GM19025 (cell line): ENCODE data around the gene PLXNA4.

Source experiments
- ATAC-seq: cut with Tn5 transposase; IDR thresholded peaks from one replicate; pipeline ENCODE4 v1.9.1; 2021; ENCODE audit warnings: mild to moderate bottlenecking, low read depth, moderate library complexity; ENCODE audit not compliant: unreplicated experiment

The PLXNA4 gene

DNA sequence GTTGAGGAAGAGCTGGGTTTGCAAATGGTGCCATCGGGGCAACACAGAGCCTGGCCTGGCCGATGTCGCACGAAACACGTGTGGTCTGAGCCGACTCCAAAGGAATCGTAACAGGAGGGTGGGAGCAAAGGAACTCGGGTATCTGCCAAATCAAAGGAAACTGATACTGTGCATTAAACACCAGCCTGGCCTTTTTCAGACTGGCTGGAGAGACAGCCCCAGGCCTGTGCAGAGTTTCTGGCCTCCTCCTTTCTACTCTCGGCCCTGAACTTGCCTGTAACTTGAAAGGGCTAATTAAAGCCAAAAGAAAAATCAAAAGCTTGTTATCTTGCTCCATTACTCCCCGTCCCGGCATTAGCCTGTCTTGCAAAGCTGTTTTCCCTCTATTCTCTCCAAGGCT lies 71.4 kb downstream of the PLXNA4 start:
- no peak for ATAC-seq

DNA sequence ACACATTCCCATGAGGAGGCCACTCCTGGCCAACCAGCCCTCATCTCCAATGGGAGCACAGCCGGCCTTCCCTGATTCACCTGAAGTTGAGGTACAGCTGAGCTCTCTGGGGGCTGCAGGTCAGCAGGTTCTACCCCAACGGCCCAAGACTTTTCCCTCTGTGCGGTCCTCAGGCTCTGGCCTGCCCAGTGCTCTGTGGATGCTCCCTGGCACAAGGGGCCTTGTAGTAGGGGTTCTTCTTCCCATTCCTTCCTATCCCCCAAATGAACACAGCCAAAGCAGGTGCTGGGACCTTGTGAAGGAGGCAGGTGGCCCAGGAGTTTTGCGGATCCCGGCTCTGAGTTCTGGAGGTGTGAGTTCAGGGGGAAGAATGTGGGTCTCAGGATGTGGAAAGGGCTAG lies 72.2 kb downstream of the PLXNA4 start:
- no peak for ATAC-seq

DNA sequence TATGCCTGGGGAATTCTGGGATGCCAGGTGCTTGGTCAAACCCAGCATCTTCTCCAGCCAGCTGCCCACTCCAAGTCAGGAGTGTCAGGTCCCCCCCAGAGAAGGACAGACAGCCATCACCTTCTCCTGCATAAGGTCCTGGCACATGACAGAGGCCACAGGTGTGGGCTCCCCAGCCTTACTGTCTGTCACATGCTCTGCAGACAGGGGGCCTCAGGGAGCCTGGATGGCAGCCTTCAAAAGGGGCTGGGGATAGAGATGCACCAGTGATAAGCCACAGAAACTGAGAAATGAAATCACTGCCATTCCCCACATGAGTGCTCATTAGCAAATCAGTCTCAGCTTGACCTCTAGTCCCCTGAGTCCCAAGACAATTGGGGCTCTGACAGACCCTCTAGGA lies 72.9 kb downstream of the PLXNA4 start:
- no peak for ATAC-seq

DNA sequence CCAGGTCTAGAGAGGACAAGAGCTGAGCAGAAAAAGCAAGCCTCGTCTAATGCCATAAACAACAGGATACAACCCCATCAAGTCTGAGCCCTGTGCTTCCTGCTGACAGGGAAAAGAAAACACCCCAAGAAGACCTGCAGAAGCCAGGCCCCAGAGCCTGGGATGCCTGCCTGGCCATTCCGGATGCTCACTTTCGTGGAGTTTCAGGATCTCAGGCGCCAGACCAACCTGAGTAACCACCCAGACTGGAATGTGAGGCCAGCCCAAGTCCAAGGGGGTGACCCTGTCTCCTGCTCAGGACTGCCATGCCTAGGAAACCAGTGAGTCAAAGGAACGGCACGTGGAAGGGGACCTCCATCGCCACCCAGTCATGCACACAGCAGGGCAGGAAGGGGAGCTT lies 74.3 kb downstream of the PLXNA4 start:
- ATAC-seq: no peak

DNA sequence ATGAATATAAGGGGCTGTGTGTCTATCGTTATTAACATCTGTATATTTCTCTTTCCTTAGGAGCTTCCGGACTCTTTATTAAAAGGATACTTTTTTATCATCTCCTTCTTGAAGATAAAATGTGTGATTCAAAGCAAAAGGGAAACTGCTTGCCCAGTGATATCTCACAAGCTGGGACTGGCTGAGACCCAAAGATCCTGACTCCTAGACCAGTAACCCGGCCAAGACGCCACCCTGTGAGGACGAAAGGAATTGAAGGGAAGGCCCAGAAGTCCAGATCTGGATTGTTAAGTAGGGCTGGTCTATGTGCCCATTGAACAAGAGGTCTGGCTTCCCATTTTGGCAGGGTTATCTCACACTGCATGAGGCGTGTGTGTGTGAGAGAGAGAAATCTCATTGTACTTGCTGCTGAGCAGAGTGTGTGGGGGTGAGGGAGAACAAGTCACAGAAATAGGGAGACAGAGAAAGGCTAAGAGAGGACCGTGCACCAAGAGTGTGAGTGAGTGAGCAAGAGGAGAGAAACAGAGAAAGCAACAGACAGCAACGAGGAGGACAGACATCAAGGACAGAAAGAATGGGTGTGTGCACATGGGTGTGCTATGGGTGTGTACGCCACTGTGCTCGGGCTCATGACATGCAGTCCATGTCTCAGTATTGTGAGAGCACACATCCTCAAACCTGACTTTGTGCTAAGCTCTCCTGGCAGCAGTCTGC lies 75.4 kb downstream of the PLXNA4 start:
- ATAC-seq: no peak

DNA sequence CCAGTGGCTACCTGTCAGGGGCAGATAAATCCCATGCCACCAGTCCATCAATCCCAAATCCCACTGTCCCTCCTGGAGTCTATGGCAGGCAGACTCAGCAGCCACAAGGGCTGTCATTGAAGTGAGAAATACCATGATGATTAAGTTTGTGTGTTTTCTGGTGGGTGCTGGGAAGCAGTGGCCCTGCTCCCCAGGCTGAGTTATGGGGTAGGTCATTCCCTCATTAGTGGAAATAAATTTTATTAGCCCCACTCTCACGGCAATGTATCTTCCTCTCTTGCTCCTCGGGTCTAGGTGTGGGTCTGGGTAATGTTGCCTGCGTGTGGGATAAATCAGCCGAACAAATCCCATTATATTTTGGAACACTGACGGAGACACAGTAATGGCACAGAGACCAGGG lies 76.8 kb downstream of the PLXNA4 start:
- ATAC-seq: no peak

DNA sequence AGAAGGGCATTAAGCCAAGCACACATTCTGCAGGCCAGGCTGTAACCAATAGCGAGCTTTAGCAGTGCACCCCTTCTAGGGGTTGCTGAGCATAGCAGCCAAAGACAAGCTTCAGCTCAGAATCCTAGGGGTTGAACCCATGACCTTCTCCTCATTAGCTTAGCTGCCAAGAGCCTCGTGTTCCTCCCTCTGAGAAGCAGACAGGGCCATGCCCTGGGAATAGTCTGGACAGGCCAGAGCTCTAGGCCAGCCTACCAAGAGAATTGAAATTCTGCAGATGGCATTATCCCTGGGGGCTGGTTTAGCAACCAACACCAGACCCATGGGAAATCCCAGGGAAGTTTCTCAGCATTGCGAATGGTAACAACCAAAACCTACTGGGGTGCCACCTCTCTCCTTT lies 77.2 kb downstream of the PLXNA4 start:
- ATAC-seq: no peak

DNA sequence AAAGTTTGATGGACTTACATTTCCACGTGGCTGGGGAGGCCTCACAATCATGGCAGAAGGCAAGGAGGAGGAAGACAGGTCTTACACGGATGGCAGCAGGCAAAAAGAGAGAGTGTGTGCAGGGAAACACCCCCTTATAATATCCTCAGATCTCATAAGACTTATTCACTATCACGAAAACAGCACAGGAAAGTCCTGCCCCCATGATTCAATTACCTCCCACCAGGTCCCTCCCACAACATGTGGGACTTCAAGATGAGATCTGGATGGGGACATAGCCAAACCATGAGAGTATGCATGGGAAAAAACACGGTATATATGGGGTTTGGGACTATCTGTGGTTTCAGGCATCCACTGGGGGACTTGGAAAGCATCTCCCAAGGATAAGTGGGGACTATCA lies 78.0 kb downstream of the PLXNA4 start:
- no peak for ATAC-seq

DNA sequence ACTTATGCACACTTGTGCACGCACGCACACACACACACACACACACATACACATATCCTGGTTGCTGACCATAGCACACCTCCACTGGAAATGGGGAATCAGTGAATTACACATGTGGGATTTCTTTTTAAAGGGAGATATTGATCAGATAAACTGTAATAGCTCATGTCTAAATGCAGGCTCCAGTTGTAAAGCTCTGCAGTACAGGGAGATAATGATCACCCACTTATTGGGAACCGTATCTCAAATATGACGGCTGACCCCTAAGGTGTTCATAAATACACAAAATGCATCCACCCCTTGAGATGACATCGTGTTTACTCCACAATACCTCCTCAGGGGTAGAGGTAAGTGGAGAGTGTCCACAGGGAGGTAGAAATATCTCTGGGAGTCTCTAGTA lies 79.2 kb downstream of the PLXNA4 start:
- ATAC-seq: no peak

DNA sequence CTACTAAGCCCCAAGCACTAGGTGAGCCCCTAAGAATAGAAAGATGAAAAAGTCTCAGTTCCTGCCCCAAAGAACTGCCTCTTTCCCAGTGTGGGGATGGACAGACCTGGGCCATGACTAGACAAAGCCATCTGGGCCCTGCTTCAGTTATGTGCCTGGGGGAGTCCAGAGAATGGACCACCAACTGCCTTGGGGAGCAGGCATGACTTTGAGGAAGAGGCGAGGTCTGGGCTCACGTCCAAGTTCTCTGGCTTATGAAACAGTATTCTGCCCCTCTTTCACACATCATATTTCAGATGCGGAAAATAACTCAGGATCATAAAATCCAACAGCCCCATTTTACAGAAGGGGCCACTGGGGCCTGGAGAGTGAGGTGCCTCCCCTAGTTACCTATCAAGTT lies 80.3 kb downstream of the PLXNA4 start:
- no peak for ATAC-seq

DNA sequence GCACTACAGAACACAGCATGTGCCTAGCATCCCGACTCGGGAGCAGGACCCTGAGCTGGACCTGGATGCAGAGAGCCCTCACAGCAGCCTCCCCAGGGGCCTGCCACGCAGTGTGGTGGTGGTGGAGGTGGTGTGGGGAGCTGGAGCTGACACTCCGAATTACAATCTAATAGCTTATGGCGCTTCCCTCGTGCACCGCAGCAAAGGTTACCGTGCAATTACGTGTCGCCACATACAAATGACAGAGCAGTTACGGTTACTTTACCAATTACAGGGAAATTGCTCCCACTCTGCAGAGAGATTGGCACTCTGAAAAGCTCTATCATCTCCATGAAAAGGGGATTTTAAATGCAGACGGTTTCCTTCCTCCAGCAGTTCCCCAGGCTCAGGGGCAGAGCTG lies 81.8 kb downstream of the PLXNA4 start:
- no peak for ATAC-seq

DNA sequence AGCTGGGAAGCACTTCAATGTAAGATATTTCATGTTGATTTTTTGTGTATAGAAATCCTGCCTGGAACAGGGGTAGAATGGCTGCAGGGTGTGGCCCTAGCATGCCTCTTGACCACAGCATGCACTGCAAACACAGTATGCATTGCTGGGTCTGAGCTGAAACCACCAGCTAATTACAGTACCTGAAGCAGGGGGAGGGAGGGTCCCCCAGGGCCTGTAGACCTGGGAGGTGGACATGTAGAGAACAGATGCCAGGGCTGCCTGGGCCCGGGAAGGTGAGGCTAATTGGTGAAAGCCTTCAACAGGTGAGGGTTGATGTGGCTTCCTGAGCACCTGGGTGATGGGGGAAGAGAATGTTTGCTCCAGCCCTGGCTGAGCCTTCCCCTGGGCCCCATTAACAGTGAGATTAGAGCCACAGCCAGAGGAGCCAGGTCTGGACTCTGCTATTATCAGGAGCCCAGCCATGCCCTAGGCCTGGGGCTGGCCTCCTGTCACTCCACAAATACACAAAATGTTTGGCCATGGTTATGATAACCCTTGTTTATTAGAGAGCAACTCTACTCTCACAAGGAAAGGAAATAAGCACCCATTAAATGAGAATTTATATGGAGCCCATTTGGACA lies 83.3 kb downstream of the PLXNA4 start:
- no peak for ATAC-seq

DNA sequence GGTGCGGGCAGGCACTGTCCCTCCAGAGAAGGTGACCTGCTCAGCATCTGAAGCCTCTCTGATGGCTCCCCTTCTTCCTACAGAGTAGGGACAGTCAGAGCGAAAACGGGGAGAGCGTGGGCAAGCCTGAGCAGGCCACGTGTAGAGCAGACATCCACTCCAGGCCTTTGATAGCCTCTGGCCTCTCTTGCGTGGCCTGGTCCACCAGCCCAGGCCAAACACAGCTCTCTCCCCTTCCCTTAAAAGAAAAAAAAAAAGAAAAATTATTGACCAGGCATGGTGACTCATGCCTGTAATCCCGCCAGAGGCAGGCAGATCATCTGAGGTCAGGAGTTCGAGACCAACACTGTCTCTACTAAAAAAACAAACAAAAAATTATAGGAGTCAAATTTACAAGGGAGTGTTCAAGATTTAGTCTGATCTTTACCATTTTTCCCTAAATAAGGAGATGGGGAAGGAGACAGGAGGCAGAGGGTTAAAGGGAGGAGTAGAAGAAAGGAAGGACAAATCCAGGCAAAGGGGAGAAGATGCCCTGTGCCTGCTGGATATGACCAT lies 84.8 kb downstream of the PLXNA4 start:
- ATAC-seq: no peak

DNA sequence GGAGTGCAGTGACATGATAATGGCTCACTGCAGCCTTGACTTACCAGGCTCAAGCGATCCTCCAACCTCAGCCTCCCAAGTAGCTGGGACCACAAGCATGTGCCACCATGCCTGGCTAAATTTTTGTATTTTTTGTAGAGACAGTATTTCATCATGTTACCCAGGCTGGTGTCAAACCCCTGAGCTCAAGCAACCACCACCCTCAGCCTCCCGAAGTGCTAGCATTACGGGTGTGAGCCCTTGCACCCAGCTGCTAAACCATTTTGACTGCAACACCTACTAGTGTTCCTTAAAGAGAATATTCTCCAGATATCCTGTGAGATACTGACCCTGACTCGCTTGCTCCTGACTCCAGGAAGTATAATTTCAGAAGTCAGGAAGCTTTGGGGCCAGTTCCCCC lies 85.8 kb downstream of the PLXNA4 start:
- ATAC-seq: no peak

DNA sequence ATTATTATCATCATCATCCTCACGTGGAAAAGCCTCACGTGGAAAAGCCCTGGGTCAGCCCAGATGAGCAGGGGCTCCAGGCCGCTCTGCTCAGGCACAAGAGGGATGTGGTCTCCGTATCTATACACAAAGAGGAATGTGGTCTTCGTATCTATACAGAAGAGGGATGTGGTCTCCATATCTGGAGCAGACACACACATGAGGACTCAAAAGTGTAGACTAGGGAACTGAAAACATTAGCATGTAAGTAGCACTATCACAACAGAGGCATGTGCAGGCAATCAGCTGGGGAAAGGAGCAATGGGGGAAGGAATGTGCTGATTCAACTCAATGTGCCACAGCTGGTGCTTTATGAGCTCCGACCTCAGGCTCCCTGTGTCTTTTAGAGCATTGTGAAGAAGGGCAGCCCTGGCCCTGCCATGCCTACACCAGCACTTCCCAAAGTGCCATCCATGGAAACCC lies 86.5 kb downstream of the PLXNA4 start:
- ATAC-seq: no peak

DNA sequence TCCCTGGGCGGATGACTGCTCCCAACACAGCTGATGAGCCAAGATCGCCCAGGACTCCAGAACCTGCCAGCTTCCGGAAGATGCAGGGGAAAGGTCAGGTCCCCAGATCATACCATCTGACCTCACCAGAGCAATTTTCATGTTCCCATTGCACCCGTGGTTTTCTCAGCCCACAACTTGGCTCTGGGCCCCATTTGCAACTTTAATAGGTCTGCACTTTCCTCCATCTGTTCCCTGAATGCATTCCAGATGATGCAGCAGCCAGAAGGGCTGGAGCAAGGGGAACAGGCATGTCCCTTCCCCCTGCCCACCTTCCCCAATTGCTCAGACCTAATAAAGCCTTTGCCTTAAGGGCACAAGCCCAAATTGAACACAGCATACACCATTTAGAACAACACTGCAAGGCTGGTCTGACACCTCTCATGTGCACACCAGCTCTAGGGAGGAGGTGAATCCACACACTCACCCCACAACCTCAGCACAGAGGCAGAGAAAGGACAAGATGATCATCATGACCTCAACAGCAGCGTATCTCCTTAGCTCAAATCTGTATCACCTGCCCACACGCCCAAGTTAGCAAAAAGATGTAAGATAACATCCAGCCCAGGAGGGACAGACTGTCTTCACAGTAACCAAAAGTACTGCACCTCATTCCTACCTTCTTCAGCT lies 87.5 kb downstream of the PLXNA4 start:
- ATAC-seq: no peak

DNA sequence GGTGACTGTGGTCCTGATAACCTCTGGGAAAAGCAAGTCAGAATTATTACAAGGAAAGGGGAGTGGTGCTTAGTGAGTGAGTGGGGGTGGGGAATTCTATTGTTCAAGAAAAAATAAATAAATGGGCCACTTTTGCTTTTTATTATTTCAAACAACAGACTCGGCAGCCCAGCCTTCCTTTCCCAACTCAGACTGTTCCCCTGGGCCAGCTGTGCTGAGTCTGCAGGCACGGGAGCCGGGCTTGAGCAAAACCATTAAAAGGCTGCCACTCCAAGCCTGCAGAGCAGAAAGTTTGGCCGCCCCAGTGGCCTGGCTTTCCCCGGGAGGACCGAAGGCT lies 90.0 kb downstream of the PLXNA4 start:
- no peak for ATAC-seq

DNA sequence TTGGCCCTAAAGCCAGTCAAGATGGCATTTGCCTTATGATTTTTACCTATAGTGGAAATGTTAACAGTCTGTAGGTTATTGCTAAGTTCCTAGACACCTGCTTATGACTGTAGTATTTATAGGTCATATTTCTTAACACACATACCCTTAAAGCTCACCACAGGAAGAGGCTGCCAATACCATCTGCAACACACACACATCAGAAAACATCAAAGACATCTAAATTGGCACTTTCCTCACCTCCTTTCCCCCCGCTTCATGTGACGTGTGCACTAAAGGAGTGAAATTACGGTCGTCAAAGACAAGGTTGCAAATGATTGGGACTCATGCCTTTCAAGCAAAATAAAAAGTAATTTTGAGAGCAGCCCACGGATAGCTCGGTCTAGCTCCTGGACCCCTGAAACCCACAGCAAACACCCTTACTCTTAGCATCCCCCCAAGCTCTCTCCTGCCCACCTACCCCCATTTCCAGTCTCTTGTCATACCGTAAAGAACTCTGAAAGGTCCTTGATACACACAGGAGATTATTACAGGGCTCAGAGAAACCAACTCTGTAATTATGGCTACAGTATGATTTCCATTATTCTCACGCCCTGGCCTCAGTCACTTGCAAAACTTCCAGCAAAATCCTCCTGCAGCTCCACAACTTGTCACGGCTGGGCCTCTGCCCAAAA lies 90.5 kb downstream of the PLXNA4 start:
- no peak for ATAC-seq

DNA sequence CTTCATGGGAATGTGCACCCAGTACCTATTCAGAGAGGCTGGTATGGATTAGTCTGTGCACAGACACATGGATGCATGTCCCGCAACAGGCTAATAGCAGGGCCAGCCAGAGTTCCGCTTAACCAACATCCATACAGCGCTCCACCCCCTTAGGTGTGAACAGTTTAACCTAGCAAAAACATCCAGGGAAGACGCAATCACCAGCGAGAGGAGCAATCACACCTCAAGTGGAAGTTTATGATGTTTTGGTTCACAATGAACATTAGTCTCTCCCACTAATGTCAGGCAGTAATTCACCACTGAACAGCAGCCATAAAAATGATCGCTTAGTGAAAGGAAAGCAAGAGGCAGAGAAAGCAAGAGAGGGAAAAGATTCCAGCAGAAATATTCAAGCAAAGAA lies 91.1 kb downstream of the PLXNA4 start:
- ATAC-seq: no peak

DNA sequence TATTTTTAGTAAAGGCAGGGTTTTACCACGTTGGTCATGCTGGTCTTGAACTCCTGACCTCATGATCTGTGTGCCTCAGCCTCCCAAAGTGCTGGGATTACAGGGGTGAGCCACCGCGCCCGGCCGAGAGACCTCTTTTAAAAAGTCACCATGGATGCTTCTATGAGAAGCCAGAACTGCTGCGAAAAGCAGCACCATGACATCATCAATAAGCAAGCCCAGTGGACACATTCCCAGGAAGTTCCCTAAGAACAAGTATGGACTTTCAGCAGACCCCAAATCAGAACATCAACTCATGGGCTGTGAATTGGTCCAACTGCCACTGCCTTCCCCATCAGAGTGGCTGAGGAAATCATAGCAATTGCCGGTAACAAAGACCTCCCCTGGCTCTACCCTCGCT lies 93.4 kb downstream of the PLXNA4 start:
- no peak for ATAC-seq

DNA sequence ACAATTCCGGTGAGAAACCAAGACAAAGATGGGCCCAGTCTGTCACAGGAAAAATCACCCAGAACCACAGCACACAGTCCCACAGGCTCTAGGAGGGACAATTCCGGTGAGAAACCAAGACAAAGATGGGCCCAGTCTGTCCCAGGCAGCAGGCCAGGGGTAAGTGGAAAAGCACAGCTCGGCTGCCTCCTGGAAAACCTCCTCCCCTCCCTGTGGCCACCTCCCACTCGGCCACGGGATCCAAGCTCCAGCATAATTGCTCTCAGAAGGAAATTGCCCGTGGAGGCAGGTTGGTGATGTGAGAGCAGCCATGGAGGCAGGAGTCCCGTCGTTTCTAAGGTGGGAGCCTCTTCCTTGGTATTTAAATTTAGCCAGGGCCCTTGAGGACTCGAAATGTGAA lies 95.7 kb downstream of the PLXNA4 start:
- ATAC-seq: no peak
